CMK (cell line): ENCODE data around the gene RBBP7.

Experiments
- DNase-seq: peaks from one replicate; pipeline ENCODE4 v3.0.0-alpha.2; 2010; ENCODE audit warnings: low read depth

Gene RBBP7

GRCh38 chrX:16870095-16870861, at the start of gene RBBP7:
Gene RBBP7 (minus strand): TSS chrX:16870362. CDS start chrX:16870053, 309 bp downstream.
- peak; percentile 42 for DNase-seq

GRCh38 chrX:16918979-16919378, 48.8 kb upstream of the RBBP7 start:
- DNase-seq, result no peak

GRCh38 chrX:16917120-16917519, 47.0 kb upstream of the RBBP7 start:
- no peak for DNase-seq

GRCh38 chrX:16916561-16916960, 46.4 kb upstream of the RBBP7 start:
- no peak for DNase-seq

GRCh38 chrX:16914058-16914457, 43.9 kb upstream of the RBBP7 start:
- no peak for DNase-seq

- DNase-seq, result no peak
Measured at GRCh38 chrX:16910376-16910775, 40.2 kb upstream of the RBBP7 start.

GRCh38 chrX:16903274-16904022, 33.3 kb upstream of the RBBP7 start:
- no peak for DNase-seq

- no peak for DNase-seq
Measured at GRCh38 chrX:16897445-16897844, 27.3 kb upstream of the RBBP7 start.

GRCh38 chrX:16892504-16893362, 22.6 kb upstream of the RBBP7 start:
- no peak for DNase-seq

GRCh38 chrX:16885628-16886027, 15.5 kb upstream of the RBBP7 start:
- DNase-seq, result no peak

- no peak for DNase-seq
Measured at GRCh38 chrX:16883487-16883804, 13.3 kb upstream of the RBBP7 start.

GRCh38 chrX:16882702-16883486, 12.7 kb upstream of the RBBP7 start:
- no peak for DNase-seq

- DNase-seq, result no peak
Measured at GRCh38 chrX:16882169-16882568, 12.0 kb upstream of the RBBP7 start.

GRCh38 chrX:16876696-16877095, 6.5 kb upstream of the RBBP7 start:
- DNase-seq, result no peak

- no peak for DNase-seq
Measured at GRCh38 chrX:16874458-16875095, 4.4 kb upstream of the RBBP7 start.

GRCh38 chrX:16873106-16873505, 2.9 kb upstream of the RBBP7 start:
- no peak for DNase-seq

GRCh38 chrX:16870862-16871815, 977 bp upstream of the RBBP7 start:
- DNase-seq, result no peak

GRCh38 chrX:16869393-16870094, 618 bp downstream of the RBBP7 start:
- no peak for DNase-seq

- DNase-seq, result no peak
Measured at GRCh38 chrX:16868920-16869319, 1.2 kb downstream of the RBBP7 start.

GRCh38 chrX:16867947-16868346, 2.2 kb downstream of the RBBP7 start:
- no peak for DNase-seq
